Chondrocyte (in vitro differentiated cells): ENCODE measurements around the gene ATXN7L1. TPM values are rescaled to one million over a fixed set of nuclear protein-coding genes. Genes with fewer than 3 reads are reported as not detected.

Source experiments
- DNase-seq: peaks from one replicate; pipeline ENCODE4 v3.0.0; 2021; ENCODE audit warnings: mixed read lengths, low spot score
- H3K27ac Mint-ChIP-seq: one replicate; pipeline ENCODE4 v1.8.0; 2021; ENCODE audit warnings: mild to moderate bottlenecking, moderate library complexity, mixed read lengths; ENCODE audit not compliant: unreplicated experiment
- H3K27me3 Mint-ChIP-seq: 2 replicates; pipeline ENCODE4 v1.8.0; 2021; ENCODE audit warnings: low read depth, mixed read lengths
- H3K36me3 Mint-ChIP-seq: 2 replicates; pipeline ENCODE4 v1.8.0; 2021; ENCODE audit warnings: low read depth, mixed read lengths
- H3K4me1 Mint-ChIP-seq: 2 replicates; pipeline ENCODE4 v1.8.0; 2021; ENCODE audit warnings: low read depth, mild to moderate bottlenecking, mixed read lengths
- H3K4me3 Mint-ChIP-seq: one replicate; pipeline ENCODE4 v1.8.0; 2021; ENCODE audit warnings: mild to moderate bottlenecking, moderate library complexity, mixed read lengths; ENCODE audit not compliant: unreplicated experiment
- H3K9me3 Mint-ChIP-seq: 2 replicates; pipeline ENCODE4 v1.8.0; 2021; ENCODE audit warnings: low read depth, mixed read lengths
- long read RNA-seq: library from polyadenylated mRNA; stranded (forward); transcript quantifications from one replicate; pipeline ENCODE4 v2.0.0, GENCODE V29; 2021
- total RNA-seq: library from RNA; stranded (reverse); gene quantifications from 3 replicates; pipeline ENCODE4 v1.2.1, GENCODE V29; 2021
- TF ChIP-seq, protein P1 (sequence below): fragments of 200-600 bp; sonication (generic); IDR thresholded peaks from 2 replicates; pipeline ENCODE4 v1.5.0; 2021; ENCODE audit warnings: antibody characterized with exemption, mild to moderate bottlenecking, moderate library complexity

ATXN7L1 gene, protein sequence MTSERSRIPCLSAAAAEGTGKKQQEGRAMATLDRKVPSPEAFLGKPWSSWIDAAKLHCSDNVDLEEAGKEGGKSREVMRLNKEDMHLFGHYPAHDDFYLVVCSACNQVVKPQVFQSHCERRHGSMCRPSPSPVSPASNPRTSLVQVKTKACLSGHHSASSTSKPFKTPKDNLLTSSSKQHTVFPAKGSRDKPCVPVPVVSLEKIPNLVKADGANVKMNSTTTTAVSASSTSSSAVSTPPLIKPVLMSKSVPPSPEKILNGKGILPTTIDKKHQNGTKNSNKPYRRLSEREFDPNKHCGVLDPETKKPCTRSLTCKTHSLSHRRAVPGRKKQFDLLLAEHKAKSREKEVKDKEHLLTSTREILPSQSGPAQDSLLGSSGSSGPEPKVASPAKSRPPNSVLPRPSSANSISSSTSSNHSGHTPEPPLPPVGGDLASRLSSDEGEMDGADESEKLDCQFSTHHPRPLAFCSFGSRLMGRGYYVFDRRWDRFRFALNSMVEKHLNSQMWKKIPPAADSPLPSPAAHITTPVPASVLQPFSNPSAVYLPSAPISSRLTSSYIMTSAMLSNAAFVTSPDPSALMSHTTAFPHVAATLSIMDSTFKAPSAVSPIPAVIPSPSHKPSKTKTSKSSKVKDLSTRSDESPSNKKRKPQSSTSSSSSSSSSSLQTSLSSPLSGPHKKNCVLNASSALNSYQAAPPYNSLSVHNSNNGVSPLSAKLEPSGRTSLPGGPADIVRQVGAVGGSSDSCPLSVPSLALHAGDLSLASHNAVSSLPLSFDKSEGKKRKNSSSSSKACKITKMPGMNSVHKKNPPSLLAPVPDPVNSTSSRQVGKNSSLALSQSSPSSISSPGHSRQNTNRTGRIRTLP
- total RNA-seq: 6.4 to 8.8 TPM (median 6.5 TPM) in 3 replicates
- long read RNA-seq, partial matches to known transcripts: 0 of 2 reads
- long read RNA-seq, other reads (novel, unspliced or antisense): 0 of 2 reads

DNA sequence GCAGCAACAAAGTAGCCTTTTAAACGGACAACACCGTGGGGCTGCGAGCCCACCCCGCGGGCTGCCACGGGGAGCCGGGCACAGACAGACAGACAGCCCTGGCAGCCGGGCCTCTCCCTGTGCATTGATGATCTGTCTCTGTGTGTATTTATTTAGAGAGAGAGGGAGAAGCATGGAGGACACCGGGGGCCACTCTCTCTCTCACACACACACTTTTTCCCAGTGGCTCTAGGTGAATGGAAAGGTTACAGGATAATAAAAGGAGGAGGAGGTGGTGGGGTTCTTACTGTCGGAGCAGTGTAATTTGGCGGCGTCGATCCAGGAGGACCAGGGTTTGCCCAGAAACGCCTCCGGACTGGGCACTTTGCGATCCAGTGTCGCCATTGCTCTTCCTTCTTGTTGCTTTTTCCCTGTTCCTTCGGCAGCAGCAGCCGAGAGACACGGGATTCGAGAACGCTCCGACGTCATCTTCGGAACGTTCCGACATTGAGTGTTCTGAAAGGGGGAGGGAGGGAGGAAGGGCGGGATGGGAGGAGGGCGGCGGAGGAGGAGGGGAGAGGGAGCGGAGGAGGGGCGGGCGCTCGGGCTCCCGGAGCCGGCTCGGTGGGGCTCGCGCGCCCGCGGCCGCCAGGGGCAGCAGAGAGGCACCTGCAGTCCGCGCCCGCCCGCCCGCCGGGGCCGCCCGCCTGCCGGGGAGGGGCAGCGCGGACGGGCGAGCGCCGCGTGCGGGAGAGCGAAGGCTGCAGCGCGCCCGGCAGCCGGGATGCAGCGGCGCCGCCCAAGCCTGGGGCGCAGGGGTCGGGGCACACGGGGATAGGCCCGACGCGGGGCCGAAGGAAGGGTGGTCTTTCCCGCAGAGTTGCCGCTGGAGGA is at the start of gene ATXN7L1:
Gene ATXN7L1, minus strand, starts transcription at position 509 of the 873 bp plus-strand sequence. Its CDS starts 41 bp downstream, at position 468.
- DNase-seq: no peak
- H3K27me3 Mint-ChIP-seq: no peaks in the 10 kb centered on the region
- TF ChIP-seq, protein P1, sequence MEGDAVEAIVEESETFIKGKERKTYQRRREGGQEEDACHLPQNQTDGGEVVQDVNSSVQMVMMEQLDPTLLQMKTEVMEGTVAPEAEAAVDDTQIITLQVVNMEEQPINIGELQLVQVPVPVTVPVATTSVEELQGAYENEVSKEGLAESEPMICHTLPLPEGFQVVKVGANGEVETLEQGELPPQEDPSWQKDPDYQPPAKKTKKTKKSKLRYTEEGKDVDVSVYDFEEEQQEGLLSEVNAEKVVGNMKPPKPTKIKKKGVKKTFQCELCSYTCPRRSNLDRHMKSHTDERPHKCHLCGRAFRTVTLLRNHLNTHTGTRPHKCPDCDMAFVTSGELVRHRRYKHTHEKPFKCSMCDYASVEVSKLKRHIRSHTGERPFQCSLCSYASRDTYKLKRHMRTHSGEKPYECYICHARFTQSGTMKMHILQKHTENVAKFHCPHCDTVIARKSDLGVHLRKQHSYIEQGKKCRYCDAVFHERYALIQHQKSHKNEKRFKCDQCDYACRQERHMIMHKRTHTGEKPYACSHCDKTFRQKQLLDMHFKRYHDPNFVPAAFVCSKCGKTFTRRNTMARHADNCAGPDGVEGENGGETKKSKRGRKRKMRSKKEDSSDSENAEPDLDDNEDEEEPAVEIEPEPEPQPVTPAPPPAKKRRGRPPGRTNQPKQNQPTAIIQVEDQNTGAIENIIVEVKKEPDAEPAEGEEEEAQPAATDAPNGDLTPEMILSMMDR: peak; percentile 71
- H3K36me3 Mint-ChIP-seq: peaks cover 3% of the 10 kb centered on the region
- H3K4me3 Mint-ChIP-seq: peak within 1 kb of the TSS; percentile 100
- peaks cover 23% of the 10 kb centered on the region for H3K4me1 Mint-ChIP-seq
- peak within 1 kb of the TSS; percentile 100 for H3K27ac Mint-ChIP-seq
- no peaks in the 10 kb centered on the region for H3K9me3 Mint-ChIP-seq

DNA sequence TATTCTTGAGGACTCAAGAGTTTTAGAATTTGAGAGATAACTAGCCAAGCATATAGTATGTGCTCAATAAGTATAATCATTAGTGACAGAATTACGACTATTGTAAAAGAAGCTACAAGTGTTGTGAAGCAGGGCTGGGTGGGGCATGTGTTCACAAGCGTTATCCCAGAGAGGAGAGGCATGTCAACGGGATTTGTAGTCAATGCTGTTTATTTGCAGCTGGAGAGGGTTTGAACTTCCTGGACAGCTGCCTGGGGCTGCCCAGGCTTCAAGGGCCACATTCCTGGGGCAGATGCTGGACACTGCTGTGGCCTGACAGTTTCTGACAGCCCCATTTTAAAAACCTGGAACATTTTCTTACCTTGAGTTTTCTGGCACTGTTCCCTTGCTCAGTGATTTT is 49.7 kb upstream of the ATXN7L1 start:
- TF ChIP-seq, protein P1: no peak
- DNase-seq: no peak
- Mint-ChIP-seq H3K27ac (no peak overlapping the region), H3K4me1 (no peaks in the 10 kb centered on the region), H3K9me3 (peaks cover 22% of the 10 kb centered on the region), H3K36me3 (peaks cover 15% of the 10 kb centered on the region), H3K4me3 (no peak overlapping the region), H3K27me3 (peaks cover 1% of the 10 kb centered on the region)

DNA sequence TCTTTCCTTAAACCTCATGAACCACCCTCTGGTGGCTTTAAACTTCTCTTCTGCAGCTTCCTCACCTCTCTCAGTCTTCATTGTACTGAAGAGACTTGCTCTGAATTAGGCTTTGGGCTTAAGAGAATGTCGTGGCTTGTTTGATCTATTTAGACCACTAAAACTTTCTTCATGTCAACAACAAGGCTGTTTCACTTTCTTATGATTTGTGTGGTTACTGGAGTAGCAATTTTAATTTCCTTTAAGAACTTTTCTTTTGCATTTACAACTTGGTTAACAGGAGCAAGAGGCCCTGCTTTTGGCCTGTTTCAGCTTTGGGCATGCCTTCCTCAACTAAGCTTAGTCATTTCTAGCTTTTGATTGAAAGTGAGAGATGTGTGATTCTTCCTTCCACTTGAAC is 48.5 kb upstream of the ATXN7L1 start:
- peaks cover 1% of the 10 kb centered on the region for H3K27me3 Mint-ChIP-seq
- H3K36me3 Mint-ChIP-seq: peaks cover 13% of the 10 kb centered on the region
- H3K9me3 Mint-ChIP-seq: peaks cover 22% of the 10 kb centered on the region
- TF ChIP-seq, protein P1: no peak
- no peak overlapping the region for H3K27ac Mint-ChIP-seq
- no peak for DNase-seq
- no peaks in the 10 kb centered on the region for H3K4me1 Mint-ChIP-seq
- H3K4me3 Mint-ChIP-seq: no peak overlapping the region

DNA sequence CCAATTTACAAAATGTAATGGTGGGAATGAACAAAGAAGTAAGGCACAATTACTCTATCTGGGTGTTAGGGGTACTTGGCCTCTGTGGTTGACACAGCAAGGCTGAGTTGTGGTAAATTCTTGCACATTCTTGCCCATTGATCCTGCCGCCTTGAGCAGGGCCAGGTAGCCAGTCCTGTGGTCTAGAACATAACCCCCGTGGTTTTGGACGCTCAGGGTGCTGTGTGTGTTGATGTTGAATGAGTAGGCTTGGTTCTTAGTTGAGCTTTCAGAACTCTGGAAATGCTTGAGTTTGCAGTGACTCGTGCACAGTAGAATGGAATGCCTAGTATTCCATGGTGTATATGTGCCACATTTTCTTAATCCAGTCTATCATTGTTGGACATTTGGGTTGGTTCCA is 44.4 kb upstream of the ATXN7L1 start:
- Mint-ChIP-seq H3K27ac (no peak overlapping the region), H3K36me3 (peaks cover 12% of the 10 kb centered on the region), H3K4me3 (no peak overlapping the region), H3K9me3 (peaks cover 22% of the 10 kb centered on the region), H3K27me3 (no peaks in the 10 kb centered on the region), H3K4me1 (peaks cover 4% of the 10 kb centered on the region)
- no peak for DNase-seq
- TF ChIP-seq, protein P1: no peak
